ENCODE results near the gene FSCN2. TPM values are rescaled to one million over a fixed set of nuclear protein-coding genes. Genes with fewer than 3 reads are reported as not detected.

Gene FSCN2
- total and polyA plus RNA-seq, 2 donors (not counting 3 experiments of a cell fraction or from before 2014, with no cell fraction given), result 0.32 to 0.71 TPM

GRCh38 chr17:81576621-81577277 lies 48.6 kb downstream of the FSCN2 start:
- no TSS peak for BruUV-seq (replicated peaks)
- H3K4me1 ChIP-seq (ENCODE audit: control insufficient read depth, extremely low read depth, insufficient read depth, low read length), result peaks cover 27% of the 10 kb centered on the region
- H3K4me2 ChIP-seq (ENCODE audit: insufficient read depth, low read length), result peak overlapping the region; percentile 75
- dilution Hi-C loops (cut with MboI; ENCODE audit: extremely low pct_ligation_motif_present, low sequenced_read_pairs), result no loop called here
- H3K9ac ChIP-seq (replicated peaks; ENCODE audit: extremely low read depth, insufficient read depth, low read length), result peak overlapping the region; percentile 47
- no peaks in the 10 kb centered on the region for H3K9me3 ChIP-seq (replicated peaks; ENCODE audit: control insufficient read depth, insufficient read depth, low read length)
- H3K27ac ChIP-seq (ENCODE audit: insufficient read depth, low read depth, low read length), result peak overlapping the region; percentile 81
- no peak overlapping the region for H2AFZ ChIP-seq (ENCODE audit: low read depth, low read length)
- peaks cover 15 to 19% of the 10 kb centered on the region in 2 experiments for H3K36me3 ChIP-seq (ENCODE audit: control insufficient read depth in 2 of 2, extremely low read depth in 1 of 2, insufficient read depth in 2 of 2, low read length in 2 of 2)
- TF ChIP-seq EZH2 (IDR thresholded peaks at IDR 0.05; ENCODE audit: borderline replicate concordance, low read depth, low read length, severe bottlenecking), result no peak
- no peak for TF ChIP-seq MAX (IDR thresholded peaks at IDR 0.05; ENCODE audit: insufficient read depth, insufficient read length)
- peak; percentile 89 for TF ChIP-seq FOS (IDR thresholded peaks at IDR 0.05; ENCODE audit: borderline replicate concordance, insufficient read depth, low read length)
- TF ChIP-seq CTCF (IDR thresholded peaks at IDR 0.05; ENCODE audit: extremely low read depth in 1 of 2, insufficient read depth in 1 of 2, low read depth in 1 of 2, low read length in 2 of 2), result no peak
- TF ChIP-seq MYC (IDR thresholded peaks at IDR 0.05; ENCODE audit: low read depth, low read length), result no peak
- TF ChIP-seq POLR2A (IDR thresholded peaks at IDR 0.05; ENCODE audit: low read depth, low read length), result peak; percentile 60
- TF ChIP-seq JUN (IDR thresholded peaks at IDR 0.05; ENCODE audit: borderline replicate concordance, insufficient read depth, insufficient read length, low read depth), result peak; percentile 75
- TF ChIP-seq POLR2AphosphoS5 (IDR thresholded peaks at IDR 0.05; ENCODE audit: insufficient read depth, low read depth, low read length), result peak; percentile 82
- TF ChIP-seq GATA2 (IDR thresholded peaks at IDR 0.05; ENCODE audit: insufficient read depth, insufficient read length, low read depth, low read length), result no peak
- POLR2A ChIA-PET, result interaction anchor here (1.0 to 1.5 kb wide), 4 partner anchors 10 to 24 kb away, joined by 3 to 13 read pairs (median 4); partner anchors contain the start of gene FAAP100
- H4K20me1 ChIP-seq (replicated peaks; ENCODE audit: control insufficient read depth, extremely low read depth, insufficient read depth, low read length), result no peaks in the 10 kb centered on the region
- H3K4me3 ChIP-seq (replicated peaks in 1 of 3; ENCODE audit: insufficient read depth in 1 of 3, low read depth in 1 of 3, low read length in 3 of 3), result peak overlapping the region in 1 of 3 experiments; percentile 13
- H3K79me2 ChIP-seq (ENCODE audit: control insufficient read depth, insufficient read depth, low read length), result peaks cover 49% of the 10 kb centered on the region
- intact Hi-C loops (cut with micrococcal nuclease), result loop anchor here (1.0 to 2.0 kb wide), 2 partner anchors 10 to 24 kb away; partner anchors contain the start of gene FAAP100
- peak; percentile 81 for FAIRE-seq
- CTCF ChIA-PET, result interaction anchor here (0.8 to 2.7 kb wide), 4 partner anchors 10 to 24 kb away, joined by 3 to 18 read pairs (median 8); no protein-coding TSS in a partner anchor
- DNase-seq (ENCODE audit: low read depth, low spot score), result peak; percentile 78
- H3K27me3 ChIP-seq (ENCODE audit: control insufficient read depth in 2 of 2, insufficient read depth in 2 of 2, low read length in 2 of 2), result no peaks in the 10 kb centered on the region
- H3K9me1 ChIP-seq (replicated peaks; ENCODE audit: control insufficient read depth, extremely low read depth, insufficient read depth, low read length), result no peaks in the 10 kb centered on the region

Measured in endothelial cell of umbilical vein (primary cell).